ENCODE measurements around the gene ADD3. TPM values are rescaled to one million over a fixed set of nuclear protein-coding genes. Genes with fewer than 3 reads are reported as not detected.
A peak's percentile ranks its signal among the peaks of the same experiment; 100 is the strongest.

The ADD3 gene
- total and polyA plus RNA-seq, 2 of the 13 experiments (the other 11 are each of a cell fraction or from before 2014, with no cell fraction given), result 44.7 to 57.5 TPM

GRCh38 chr10:110137142-110137545, 129.4 kb downstream of the ADD3 start (continued):
- no peak for TF ChIP-seq LBX2 (CRISPR knock-in tag; IDR thresholded peaks at IDR 0.05; ENCODE audit: borderline replicate concordance)
- TF ChIP-seq ZNF883 (CRISPR knock-in tag; IDR thresholded peaks at IDR 0.05; ENCODE audit: not compliant biosample characterization), result no peak
- no peak for TF ChIP-seq ZGPAT (CRISPR knock-in tag; IDR thresholded peaks at IDR 0.05)
- TF ChIP-seq E2F2 (CRISPR knock-in tag; IDR thresholded peaks at IDR 0.05; ENCODE audit: borderline replicate concordance), result no peak
- TF ChIP-seq ZNF512 (CRISPR knock-in tag; IDR thresholded peaks at IDR 0.05), result no peak
- TF ChIP-seq ATF4 (CRISPR knock-in tag; IDR thresholded peaks at IDR 0.05), result peak in 1 of 2 experiments; percentile 20; a peak in 1 of 4 replicates
- peak; percentile 87 for TF ChIP-seq STAG1 (CRISPR knock-in tag; IDR thresholded peaks at IDR 0.05)
- TF ChIP-seq ZNF713 (CRISPR knock-in tag; IDR thresholded peaks at IDR 0.05), result no peak
- TF ChIP-seq SP4 (CRISPR knock-in tag; IDR thresholded peaks at IDR 0.05), result no peak
- TF ChIP-seq ZBTB2 (CRISPR knock-in tag; IDR thresholded peaks at IDR 0.05; ENCODE audit: low read depth), result no peak
- TF ChIP-seq ZNF510 (CRISPR knock-in tag; IDR thresholded peaks at IDR 0.05; ENCODE audit: low read depth), result no peak
- no peak for TF ChIP-seq TGIF2 (CRISPR knock-in tag; IDR thresholded peaks at IDR 0.05)

All from HepG2 (cell line).